Thyroid gland (tissue), 4 donors: Measurements from ENCODE around the gene NR6A1. TPM values are rescaled to one million over a fixed set of nuclear protein-coding genes. Genes with fewer than 3 reads are reported as not detected.
"Not testable (repeated sequence)": the region's sequence is repeated elsewhere in the genome, so short reads cannot be mapped to it uniquely, and the experiment has no call there.

Experiments used
- DNase-seq, 2 donors: peaks; one replicate each; pipeline ENCODE4 v3.0.0-alpha.2; 2019
- H3K27ac ChIP-seq, 3 donors: fragments of 200-600 bp; sonication (generic); 1 replicate in 2 of 3; 2 replicates in 1 of 3; pipeline ENCODE4 v1.5.1; 2016 to 2019; ENCODE audit warnings: mild to moderate bottlenecking in 1 of 3, moderate library complexity in 1 of 3
- H3K27me3 ChIP-seq: fragments of 200-600 bp; sonication (generic); one replicate; pipeline ENCODE4 v1.5.1; 2019
- H3K36me3 ChIP-seq, 2 donors: fragments of 200-600 bp; sonication (generic); one replicate each; pipeline ENCODE4 v1.5.1; 2016 to 2019
- H3K4me1 ChIP-seq, 2 donors: fragments of 200-600 bp; sonication (generic); one replicate each; pipeline ENCODE4 v1.5.1; 2017 to 2019
- H3K4me3 ChIP-seq, 3 donors: fragments of 200-600 bp; sonication (generic); replicated peaks in 1 of 3; 1 replicate in 2 of 3; 2 replicates in 1 of 3; pipeline ENCODE4 v1.5.1; 2016; ENCODE audit warnings: mild to moderate bottlenecking in 1 of 3
- H3K9me3 ChIP-seq: fragments of 200-600 bp; sonication (generic); one replicate; pipeline ENCODE4 v1.5.1; 2017
- POLR2A ChIP-seq, 2 donors: fragments of 450-650 bp; IDR thresholded peaks; one replicate each; pipeline ENCODE4 v1.6.1; 2017; ENCODE audit warnings: antibody characterized with exemption in 2 of 2, mild to moderate bottlenecking in 2 of 2, moderate library complexity in 1 of 2
- WGBS, 2 donors: methylation state at CpG; one replicate each; pipeline ENCODE4 v1.1.5; 2017; 5-methylcytosine and 5-hydroxymethylcytosine counted together
- intact Hi-C: fragments of 100-400 bp; cut with DNase I; formaldehyde crosslinking; loops from one replicate; pipeline ENCODE4 v1.15.1; 2023
- total RNA-seq, 4 donors: library from RNA; depleted of rRNA; stranded (reverse); fragments of >200 nt; gene quantifications; one replicate each; pipeline ENCODE4 v1.2.3, GENCODE V29; 2016
- TF ChIP-seq, protein P1 (sequence below), 6 experiments: fragments of 200-600 bp in 3 of 6; fragments of 450-650 bp in 3 of 6; sonication (generic) in 3 of 6; IDR thresholded peaks; one replicate each; pipeline ENCODE4 v1.5.1; 2016 to 2019; ENCODE audit warnings: antibody characterized with exemption in 6 of 6, mild to moderate bottlenecking in 2 of 6, inconsistent platforms in 1 of 6, moderate library complexity in 1 of 6

NR6A1 gene
- total RNA-seq, 4 donors from 2014 or later, result 15.3 to 25.0 (median 19.3) TPM

- TF ChIP-seq, protein P1, sequence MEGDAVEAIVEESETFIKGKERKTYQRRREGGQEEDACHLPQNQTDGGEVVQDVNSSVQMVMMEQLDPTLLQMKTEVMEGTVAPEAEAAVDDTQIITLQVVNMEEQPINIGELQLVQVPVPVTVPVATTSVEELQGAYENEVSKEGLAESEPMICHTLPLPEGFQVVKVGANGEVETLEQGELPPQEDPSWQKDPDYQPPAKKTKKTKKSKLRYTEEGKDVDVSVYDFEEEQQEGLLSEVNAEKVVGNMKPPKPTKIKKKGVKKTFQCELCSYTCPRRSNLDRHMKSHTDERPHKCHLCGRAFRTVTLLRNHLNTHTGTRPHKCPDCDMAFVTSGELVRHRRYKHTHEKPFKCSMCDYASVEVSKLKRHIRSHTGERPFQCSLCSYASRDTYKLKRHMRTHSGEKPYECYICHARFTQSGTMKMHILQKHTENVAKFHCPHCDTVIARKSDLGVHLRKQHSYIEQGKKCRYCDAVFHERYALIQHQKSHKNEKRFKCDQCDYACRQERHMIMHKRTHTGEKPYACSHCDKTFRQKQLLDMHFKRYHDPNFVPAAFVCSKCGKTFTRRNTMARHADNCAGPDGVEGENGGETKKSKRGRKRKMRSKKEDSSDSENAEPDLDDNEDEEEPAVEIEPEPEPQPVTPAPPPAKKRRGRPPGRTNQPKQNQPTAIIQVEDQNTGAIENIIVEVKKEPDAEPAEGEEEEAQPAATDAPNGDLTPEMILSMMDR (IDR thresholded peaks at IDR 0.05), result no peak
- TF ChIP-seq POLR2A (IDR thresholded peaks at IDR 0.05), result no peak
Observed at GRCh38 chr9:124743686-124744348, 27.3 kb downstream of the NR6A1 start.

GRCh38 chr9:124742940-124743339, 28.2 kb downstream of the NR6A1 start:
- H3K4me1 ChIP-seq, result peaks cover 16 to 28% of the 10 kb centered on the region in 2 donors
- H3K27me3 ChIP-seq, result no peaks in the 10 kb centered on the region
- no peak overlapping the region for H3K4me3 ChIP-seq
- intact Hi-C loops, result no loop called here
- peak overlapping the region; percentile 5 to 62 (median 49) for H3K27ac ChIP-seq
- H3K36me3 ChIP-seq, result no peaks in the 10 kb centered on the region
- TF ChIP-seq, protein P1 (IDR thresholded peaks at IDR 0.05), result no peak
- TF ChIP-seq POLR2A (IDR thresholded peaks at IDR 0.05), result no peak
- H3K9me3 ChIP-seq, result no peaks in the 10 kb centered on the region
- no peak for DNase-seq

More at GRCh38 chr9:124743686-124744348, 27.3 kb downstream of the NR6A1 start:
- no peak for DNase-seq
- intact Hi-C loops, result no loop called here
- WGBS, 2 donors, result 86 to 90% methylated on average over 5 of the region's 5 CpGs
- H3K9me3 ChIP-seq, result no peaks in the 10 kb centered on the region
- H3K27me3 ChIP-seq, result no peaks in the 10 kb centered on the region
- peak overlapping the region in 2 of 3 donors; percentile 49 to 62 for H3K27ac ChIP-seq
- H3K4me1 ChIP-seq, result peaks cover 16 to 28% of the 10 kb centered on the region in 2 donors
- H3K4me3 ChIP-seq, result no peak overlapping the region
- H3K36me3 ChIP-seq, result no peaks in the 10 kb centered on the region

DNA sequence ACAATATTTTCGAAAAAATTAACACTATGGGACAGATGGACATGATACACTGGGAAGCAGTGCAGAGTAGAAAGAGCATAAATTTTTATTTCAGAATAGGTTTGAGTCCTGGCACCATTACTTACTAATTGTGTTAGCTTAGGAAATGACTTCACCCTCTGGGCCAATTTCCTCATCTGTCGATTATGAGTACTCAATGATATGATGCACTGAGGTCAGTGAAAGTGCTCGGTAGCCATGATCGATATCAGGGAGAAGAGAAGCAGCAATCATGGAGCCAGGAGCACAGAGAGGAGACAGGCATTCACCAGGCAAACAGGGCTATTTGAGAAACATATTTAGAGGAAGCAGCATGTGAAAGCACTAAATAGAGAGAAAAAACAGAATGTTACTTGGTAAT, 29.4 kb downstream of the NR6A1 start:
- Histone ChIP-seq H3K4me1 (peaks cover 16 to 24% of the 10 kb centered on the region in 2 donors), H3K27me3 (no peaks in the 10 kb centered on the region), H3K9me3 (no peaks in the 10 kb centered on the region), H3K36me3 (no peaks in the 10 kb centered on the region), H3K4me3 (no peak overlapping the region), H3K27ac (peak overlapping the region in 1 of 3 donors; percentile 62)
- no peak for DNase-seq
- intact Hi-C loops, result no loop called here
- WGBS, 2 donors, result 75 to 86% methylated on average over 4 of the region's 4 CpGs
- TF ChIP-seq, protein P1 (IDR thresholded peaks at IDR 0.05), result no peak
- no peak for TF ChIP-seq POLR2A (IDR thresholded peaks at IDR 0.05)

- Histone ChIP-seq H3K4me1 (peaks cover 12 to 19% of the 10 kb centered on the region in 2 donors), H3K9me3 (no peaks in the 10 kb centered on the region), H3K36me3 (no peaks in the 10 kb centered on the region), H3K27ac (peak overlapping the region in 1 of 3 donors; percentile 1), H3K4me3 (no peak overlapping the region), H3K27me3 (no peaks in the 10 kb centered on the region)
- DNase-seq, result no peak
- TF ChIP-seq POLR2A (IDR thresholded peaks at IDR 0.05), result no peak
- TF ChIP-seq, protein P1 (IDR thresholded peaks at IDR 0.05), result no peak
- intact Hi-C loops, result no loop called here
- 95 to 98% methylated on average over 4 of the region's 4 CpGs for WGBS, 2 donors
Observed at GRCh38 chr9:124741149-124741548, 30.0 kb downstream of the NR6A1 start.

DNA sequence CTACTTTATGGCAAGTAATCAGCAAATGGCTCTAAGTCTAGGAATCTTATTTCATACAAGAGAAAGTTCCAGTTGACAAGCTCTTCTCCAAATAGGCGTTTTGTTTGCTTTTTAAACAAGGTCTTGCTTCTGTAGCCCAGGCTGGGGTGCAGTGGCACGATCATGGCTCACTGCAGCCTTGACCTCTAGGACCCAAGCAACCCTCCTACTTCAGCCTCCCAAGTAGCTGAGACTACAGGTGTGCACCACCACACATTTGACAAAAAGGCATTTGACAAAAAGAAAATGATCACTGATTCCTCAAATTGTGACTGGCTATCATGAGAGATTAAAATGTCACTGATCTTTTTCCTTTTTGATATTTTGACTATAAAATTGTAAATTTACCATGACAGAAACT, 31.8 kb downstream of the NR6A1 start:
- TF ChIP-seq, protein P1 (IDR thresholded peaks at IDR 0.05), result no peak
- no peak for TF ChIP-seq POLR2A (IDR thresholded peaks at IDR 0.05)
- Histone ChIP-seq H3K4me1 (peaks cover 9 to 26% of the 10 kb centered on the region in 2 donors), H3K9me3 (no peaks in the 10 kb centered on the region), H3K4me3 (no peak overlapping the region), H3K27ac (no peak overlapping the region), H3K27me3 (no peaks in the 10 kb centered on the region), H3K36me3 (no peaks in the 10 kb centered on the region)
- intact Hi-C loops, result no loop called here
- WGBS, 2 donors, result 74 to 88% methylated on average over 2 of the region's 2 CpGs
- no peak for DNase-seq

DNA sequence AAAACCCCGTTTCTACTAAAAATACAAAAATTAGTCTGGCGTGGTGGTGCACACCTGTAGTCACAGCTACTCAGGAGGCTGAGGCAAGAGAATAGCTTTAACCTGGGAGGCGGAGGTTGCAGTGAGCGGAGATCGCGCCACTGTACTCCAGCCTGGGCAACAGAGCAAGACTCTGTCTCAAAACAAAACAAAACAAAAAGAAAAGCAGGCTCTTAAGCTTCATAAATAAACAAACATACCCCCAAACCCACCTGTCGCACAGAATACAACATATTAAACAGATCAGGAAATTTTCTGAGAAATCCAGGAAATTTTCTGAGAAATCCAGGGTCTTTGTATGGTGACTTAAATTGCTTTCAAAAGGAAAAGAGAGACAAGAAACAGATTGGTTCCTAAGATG, 33.0 kb downstream of the NR6A1 start:
- peaks cover 19 to 31% of the 10 kb centered on the region in 2 donors for H3K4me1 ChIP-seq
- H3K36me3 ChIP-seq, H3K27me3 ChIP-seq, H3K27ac ChIP-seq, DNase-seq, H3K4me3 ChIP-seq, intact Hi-C loops, H3K9me3 ChIP-seq: not testable (repeated sequence)
- 91 to 98% methylated on average over 7 of the region's 7 CpGs for WGBS, 2 donors
